HG03469 (cell line): ENCODE data around the gene PCDH9.

ENCODE experiments used
- ATAC-seq: cut with Tn5 transposase; IDR thresholded peaks from one replicate; pipeline ENCODE4 v1.9.1; 2021; ENCODE audit warnings: mild to moderate bottlenecking, moderate library complexity, moderate number of reproducible peaks; ENCODE audit not compliant: unreplicated experiment

PCDH9 gene

DNA sequence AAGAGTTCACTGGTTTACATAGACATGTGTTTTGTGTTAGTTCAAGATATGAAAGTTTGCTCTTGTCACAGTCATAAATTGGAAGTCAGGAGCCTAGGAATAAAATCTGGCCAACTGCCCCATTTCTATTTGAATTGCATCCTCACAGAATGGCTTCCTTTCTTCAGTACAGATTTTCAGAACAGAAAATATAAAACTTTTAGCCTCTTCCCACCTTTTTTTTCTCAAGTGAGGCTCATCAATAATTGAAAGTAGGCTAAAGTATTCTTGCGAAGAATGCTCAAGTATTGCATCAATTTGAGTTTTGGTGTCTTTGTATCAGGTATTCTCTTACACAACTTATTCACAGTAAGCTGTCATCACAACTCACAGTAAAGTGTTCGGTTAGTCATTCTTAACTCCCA is 802.7 kb downstream of the PCDH9 start:
- ATAC-seq, result no peak

DNA sequence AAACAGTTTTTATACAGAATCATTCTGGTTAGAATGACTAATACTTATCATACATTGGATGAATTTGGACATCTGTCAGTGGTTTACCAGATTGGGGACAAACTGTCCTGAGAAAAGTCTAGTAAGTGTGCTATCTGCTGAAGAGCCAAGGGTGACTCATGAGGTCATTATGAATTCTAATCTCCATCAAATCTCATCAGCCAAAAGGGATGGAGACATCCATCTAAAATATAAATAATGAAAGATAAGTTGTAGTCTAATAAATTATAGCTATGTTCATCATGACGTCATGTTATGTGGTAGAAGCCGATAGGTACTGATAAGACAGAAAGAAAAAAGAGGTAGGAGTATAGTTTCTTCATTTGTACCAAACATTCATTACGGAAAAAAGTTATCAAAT is 804.4 kb downstream of the PCDH9 start:
- no peak for ATAC-seq

DNA sequence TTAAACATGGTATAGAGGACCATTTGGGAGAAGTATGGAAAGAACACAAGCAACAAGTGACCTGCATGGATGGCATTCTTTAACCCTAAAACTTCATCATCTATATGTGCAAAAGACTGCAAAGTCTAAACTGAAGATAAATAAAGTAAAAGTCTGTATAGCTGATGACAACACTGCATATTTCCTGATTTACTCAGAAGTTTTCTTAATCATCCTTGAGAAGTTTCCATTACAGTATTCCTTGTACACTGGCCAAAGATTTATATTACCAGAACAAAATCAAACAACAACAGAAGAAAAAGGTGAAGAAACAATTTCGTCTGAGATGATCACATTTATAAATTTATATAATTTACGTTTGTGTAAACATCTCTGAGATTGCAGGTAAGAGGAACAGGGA is 805.7 kb downstream of the PCDH9 start:
- no peak for ATAC-seq

DNA sequence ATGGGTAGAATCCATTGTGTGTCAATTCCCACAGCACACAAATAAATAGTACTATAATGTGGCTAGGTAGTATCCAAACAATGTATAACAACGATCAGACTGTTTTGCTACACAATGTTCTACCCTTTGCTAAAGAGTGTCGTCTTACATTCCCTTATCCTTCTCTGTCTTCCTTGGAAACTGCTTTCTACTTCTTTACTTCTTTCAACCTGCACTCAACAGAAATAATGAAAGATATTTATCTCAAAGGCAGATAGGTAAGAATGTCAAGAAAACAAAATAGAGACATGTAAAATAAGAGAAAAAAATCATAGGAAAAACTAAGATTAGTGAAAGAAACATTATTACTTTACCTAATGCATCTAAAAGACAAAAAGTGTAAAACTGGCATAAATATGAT is 814.7 kb downstream of the PCDH9 start:
- ATAC-seq, result no peak

DNA sequence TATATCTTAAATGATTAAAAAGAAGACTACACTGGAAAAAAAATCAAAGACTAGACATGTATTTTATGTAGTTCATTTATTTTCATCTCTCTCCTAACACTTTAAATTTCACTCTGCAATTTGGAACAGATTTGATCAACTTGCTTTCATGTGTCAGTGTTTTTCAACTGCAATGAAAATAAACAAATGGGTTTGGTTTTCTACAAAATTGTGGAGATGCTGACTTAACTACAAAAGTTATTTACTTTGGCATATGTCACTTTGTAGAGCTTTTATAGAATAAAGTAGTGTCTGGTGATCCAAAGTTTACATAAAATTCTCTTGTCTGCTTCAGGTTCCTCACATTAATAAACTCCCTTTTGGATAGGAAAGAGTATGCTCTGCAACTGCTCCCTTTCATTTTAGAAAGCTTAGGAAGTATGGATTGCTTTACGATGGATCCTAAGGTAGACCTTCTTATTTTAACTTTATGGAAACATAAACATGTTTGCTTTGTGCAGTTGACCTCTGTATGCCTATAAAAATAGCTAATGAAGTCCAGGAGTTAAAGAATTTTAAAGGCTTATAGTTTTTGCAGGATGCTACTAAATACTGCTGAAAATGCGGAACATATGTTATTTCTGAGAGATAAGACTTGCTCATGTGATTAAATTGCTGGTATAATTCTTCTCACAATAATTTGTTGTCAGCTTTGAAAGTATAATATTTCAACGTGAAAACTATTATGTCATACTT is 815.9 kb downstream of the PCDH9 start:
- no peak for ATAC-seq

DNA sequence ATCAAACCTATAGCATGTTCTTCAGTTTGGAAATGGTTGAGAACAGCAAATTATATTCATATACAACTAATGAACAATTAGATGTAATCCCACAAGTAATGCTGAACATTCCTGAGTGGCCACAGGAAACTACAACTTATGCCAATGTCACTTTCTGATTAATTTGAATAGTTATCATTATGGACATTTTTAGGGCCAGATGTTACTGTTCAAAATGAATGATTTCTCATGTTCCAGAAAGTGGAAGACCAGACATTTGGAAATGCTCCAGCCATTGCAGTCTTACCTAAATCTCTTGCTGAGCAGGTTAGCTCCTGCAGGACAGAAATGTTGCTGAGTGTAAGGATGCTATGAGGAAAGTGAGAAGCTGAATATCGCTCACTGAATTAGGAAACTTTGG is 819.8 kb downstream of the PCDH9 start:
- ATAC-seq, result no peak

DNA sequence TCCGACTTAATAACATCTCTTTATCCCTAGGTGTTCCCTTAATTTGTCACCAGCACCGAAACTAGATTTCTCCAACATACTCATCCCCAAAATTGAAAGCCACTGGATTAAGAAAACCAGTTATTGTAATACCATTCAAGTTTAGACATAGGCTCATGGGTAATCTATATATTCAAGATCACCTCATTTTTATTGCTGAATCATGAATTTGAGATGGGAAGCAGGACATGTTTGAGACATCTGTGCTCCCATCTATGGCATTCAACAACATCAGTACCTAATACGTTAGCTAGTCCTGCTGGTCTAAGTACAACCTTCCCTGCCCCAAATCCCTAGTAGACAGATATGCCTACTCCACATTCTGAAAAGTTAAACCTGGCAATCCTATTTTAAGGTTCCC is 820.6 kb downstream of the PCDH9 start:
- no peak for ATAC-seq

DNA sequence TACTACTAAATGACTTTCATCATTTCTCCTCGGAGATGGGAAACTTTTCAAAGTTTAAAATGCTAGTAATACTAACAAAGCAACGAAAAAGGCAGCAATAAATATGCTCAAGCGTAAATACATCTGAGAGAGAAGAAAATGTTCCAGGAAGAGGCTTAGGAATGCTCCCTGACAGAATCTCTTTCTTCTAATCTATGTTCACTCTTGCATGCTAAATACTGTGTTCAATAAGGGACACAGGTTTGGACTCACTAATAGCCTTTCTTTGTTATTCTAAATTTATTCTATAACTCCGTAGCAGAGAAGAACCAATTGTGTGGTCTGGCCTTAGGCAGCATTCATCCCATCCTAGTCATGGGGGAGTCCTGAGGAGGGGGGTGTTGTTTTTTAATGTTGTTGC is 823.0 kb downstream of the PCDH9 start:
- no peak for ATAC-seq

DNA sequence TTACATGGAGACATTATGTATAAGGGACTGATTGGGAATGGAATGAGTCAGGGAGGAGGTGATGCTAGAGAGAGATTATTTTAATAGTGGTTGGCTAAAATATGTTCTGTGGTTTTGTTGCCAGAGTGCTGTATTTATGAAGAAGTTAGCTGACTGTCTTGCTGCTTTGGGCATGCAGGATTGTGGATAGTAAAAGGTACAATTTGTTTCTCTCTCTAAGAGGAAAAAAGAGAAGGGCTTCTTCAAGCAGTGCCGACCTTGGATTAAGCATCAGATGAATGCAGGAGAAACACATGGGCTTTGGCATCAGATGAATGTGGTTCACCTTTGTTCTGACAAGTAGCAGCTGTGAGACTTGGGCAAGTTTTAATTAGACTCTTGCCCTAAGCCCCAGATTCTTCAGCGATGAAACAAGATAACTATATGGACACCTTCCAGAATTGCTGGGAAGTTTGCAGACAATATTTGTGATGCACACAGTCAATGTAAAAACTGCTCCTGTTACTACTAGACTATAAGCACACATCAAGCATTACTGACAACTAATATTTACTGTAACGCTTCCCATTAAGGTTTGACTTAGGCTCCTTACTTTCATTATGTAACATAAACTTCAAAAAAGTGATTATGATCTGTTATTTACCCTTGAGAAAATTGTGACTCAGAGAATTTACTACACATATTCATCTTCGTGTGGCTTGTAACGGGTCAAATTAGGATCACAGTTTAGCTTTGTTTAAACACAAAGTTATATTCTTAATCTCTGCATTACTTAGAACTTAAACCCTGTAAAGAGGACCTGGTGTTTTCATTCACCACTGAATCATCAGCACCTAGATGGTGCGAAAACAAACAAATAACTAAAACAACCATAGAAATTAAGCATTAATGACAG is 824.0 kb downstream of the PCDH9 start:
- ATAC-seq, result no peak

DNA sequence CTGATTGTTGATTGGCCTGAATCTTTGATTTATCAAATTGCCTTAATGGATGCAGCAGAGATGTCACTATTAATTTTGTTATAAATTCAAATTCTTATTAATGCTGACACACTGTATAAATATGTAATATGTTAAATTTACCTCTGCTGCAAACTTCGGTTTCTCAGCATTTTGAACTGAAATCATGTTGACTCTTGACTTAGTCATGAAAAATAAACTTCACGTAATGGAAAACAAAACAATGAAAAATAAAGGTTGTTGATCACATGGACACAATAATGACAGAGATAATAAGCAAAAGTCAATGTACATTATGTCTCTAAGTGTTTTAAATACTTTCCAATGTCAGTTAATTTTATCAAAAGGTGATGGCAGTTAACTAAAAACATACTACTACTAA is 827.6 kb downstream of the PCDH9 start:
- ATAC-seq, result no peak

DNA sequence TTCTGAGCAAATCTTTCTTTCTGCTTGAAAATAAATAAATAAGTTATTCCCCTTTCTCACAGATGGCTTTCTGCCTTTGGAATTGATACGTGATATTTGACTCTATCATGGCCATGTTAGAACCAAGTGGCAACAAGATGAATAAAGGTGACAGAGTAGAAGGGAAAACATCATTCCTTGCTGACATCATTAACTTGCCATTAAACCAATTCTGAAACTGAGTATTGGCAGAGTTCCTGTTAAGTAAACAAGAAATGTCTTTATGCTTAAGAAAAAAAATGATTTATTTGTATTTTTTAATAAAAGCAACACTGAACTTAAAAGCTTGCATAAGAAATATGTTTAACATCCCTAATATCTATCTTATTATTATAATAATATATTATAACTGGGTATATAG is 828.1 kb downstream of the PCDH9 start:
- ATAC-seq, result no peak

DNA sequence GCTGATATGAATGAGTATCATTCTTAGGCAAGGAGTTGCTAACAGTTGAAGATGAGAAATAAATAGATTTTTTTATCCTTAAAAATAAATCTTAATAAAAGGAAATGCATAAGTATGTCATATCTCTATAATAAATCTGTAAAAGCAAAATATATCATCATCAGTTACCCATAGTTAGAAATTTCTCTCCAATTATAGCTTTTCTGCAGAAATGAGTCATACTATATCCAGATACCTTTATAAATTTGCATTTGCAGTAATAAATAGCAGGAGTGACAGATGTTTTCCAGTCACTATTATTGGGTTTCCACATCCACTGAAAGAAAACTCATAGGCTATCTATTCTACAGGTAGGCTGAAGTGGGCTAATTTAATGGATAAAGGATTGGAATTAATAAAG is 829.8 kb downstream of the PCDH9 start:
- ATAC-seq, result no peak

DNA sequence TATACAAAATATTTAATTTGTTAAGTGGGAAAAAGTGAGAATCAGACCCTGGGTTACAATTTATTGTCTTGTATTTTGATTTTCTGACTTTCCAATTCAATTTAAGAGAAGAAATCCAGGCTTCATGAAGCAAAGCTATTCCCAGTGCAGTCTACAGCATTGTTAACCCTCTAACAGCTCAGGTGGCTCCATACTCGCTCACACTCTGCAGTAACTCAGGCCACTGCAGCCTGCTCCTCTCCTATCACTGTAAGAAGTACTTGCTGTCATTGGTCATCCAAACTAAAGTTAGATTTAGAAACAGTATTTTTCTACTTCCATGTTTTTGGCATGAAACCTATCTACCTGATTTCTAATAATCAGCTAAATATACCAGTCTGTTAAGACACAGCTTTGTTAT is 830.3 kb downstream of the PCDH9 start:
- ATAC-seq, result no peak

DNA sequence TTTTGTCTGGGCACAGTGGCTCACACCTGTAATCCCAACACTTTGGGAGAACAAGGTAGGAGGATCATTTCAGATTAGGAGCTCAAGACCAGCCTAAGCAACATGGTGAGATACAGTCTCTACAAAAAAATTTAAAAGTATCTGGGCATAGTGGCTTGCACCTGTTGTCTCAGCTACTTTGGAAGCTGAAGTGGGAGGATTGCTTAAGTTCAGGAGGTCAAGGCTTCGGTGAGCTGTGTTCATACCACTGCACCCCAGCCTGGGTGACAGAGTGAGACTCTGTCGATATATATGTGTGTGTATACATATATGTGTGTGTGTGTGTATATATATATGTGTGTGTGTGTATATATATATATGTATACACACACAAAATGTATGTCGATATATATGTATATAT is 833.0 kb downstream of the PCDH9 start:
- no peak for ATAC-seq

DNA sequence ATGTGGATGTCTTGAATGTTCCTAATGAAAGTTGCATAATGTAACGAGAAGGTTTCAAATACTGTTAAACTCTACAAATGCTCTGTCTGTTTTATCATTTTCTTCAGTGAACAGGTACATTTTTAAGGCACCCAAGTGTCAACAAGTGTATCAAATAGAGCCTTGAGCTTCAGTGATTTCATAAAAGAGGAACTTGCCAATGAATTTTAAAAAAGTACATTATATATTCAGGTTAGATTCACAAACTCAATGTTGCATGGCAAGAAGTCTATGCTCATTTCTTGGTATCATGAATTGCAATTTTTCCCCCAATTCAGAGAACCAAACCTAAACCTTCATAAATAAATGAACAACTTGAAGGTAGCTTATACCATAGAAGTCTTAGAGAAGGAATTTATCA is 838.8 kb downstream of the PCDH9 start:
- no peak for ATAC-seq

DNA sequence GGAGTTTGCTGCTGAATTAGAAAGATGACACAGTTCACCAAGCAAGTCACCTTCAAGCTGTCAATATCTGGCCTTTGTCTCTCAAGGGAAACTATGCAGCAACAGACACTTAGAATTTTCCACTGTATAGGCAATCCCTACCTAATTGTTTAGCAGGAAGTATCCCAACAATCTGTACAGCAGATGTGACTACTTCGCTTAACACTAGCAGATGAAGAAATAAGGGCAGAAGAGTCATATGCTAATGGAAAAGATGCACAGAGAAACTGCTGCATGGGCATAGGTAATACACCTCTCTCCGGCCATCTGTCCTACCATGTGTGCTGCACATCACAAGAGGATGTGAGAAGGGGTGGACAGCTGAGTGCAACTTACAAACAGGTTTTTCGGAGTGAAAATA is 851.2 kb downstream of the PCDH9 start:
- no peak for ATAC-seq

DNA sequence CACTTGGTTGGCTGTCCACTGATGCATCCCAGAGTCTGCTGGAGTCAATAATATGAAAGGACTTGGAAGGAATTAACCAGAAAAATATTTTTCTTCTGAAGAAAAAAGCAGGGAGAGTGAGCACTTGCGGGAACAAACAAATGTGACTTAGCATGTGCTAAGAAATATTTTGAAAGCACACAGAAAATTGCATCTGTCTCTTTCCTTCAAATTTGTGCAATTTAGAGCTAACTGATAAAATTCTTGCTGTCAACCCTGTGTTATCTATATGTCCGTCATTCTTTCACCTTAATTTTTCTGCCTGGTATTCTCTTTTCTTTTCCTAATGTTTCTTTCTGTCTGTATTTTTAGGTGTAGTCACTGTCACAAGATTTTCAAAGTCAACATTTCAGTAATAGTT is 852.6 kb downstream of the PCDH9 start:
- no peak for ATAC-seq

DNA sequence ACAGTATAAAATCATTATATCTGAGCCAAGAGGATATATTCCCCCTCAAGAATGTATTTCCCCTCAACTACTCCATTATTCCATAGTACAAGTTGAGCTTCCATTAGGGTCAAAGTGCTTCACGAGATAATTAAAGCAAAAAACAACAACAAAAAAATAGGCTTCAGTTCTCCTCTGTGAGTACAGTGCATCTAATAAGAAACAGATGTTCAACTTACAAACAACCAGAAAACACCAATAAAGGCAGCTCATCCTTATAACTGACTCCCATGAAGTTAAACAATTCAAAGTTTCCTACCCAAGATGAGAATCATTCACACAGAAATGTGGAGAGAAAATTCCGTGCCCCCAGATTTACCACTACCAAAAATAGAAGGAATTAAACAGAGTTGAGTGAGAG is 854.4 kb downstream of the PCDH9 start:
- ATAC-seq, result no peak

DNA sequence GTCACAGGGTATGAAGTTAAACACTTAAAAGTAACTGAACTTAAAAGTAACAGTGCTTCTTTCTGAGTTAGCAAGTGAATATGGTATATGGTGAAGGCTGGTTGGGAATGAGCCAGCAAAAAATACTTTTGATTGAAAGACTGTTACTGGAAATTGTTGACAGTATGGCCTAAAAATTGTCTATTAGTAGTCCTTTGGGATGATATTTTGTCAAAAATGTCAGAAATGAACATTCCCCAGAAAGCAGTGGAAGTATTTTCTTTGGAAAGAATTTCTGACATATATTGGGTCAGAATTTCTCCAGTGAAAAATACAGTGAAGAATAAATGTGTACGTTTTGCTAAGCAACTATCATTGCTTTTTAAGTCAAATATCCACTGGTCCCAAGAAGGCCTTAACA is 860.5 kb downstream of the PCDH9 start:
- no peak for ATAC-seq

DNA sequence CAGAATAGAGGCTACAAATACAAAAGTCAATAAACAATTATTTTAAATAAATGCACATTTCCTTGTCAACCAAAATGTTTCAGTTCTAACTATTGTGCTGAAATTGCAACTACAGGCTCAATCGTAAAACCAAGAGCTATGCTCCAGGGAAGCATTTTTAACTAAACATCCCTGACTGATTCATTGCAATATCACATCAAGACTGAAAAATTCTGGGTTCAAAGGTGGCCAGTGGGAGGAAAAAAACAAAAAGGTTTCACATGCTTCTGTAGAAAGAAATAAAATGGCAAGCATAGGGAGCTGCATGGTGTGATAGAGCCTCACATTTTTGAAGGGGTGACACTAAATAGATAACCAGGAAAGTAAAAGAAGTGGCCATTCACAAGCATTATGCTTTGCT is 862.8 kb downstream of the PCDH9 start:
- ATAC-seq, result no peak

DNA sequence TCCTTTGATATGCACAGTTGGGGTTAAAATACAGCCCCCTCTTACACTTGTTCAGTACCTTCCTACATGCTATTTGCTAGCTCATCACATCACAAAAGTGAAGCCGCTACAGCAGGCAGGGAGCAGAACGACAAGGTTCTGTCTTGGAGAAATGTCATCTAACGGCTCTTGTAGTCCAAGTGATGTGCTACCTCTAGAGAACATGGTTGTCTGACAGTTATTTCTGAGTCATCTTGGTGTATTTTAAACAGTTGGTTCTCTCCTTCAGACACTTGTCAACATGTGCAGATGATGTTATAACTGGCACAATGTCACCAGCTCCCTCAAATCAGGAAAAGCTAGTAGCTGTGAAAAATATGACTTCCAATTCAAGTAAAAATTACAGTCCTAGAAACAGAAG is 865.0 kb downstream of the PCDH9 start:
- ATAC-seq, result no peak

DNA sequence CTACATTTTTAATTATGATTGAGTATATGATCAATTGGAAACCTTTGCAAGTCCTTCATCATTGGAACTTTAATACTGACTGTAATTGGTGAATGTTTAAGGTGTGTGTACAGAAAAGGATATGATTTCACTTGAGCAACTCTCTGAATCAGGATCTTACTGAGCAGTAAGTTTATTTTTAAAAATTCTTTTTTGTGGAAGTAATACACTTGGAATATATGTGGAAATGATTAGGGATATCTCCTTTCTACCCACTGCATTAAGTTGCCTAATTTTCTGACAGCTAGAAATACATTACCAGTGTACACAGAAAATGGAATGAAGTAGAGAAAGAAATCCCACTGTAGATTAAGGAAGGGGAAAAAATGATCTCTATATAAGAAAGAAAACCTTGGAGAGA is 865.8 kb downstream of the PCDH9 start:
- ATAC-seq, result no peak
